Heart right ventricle (tissue), 16 donors: ENCODE data around the gene PLA2G1B. TPM values are rescaled to one million over a fixed set of nuclear protein-coding genes. Genes with fewer than 3 reads are reported as not detected.
A peak's percentile ranks its signal among the peaks of the same experiment; 100 is the strongest.

Source experiments
- ATAC-seq, 8 donors: fragments of 200-7000 bp; cut with Tn5 transposase; one replicate each; pipeline ENCODE4 v1.9.1; 2020; ENCODE audit warnings: mild to moderate bottlenecking in 8 of 8, moderate library complexity in 8 of 8, moderate number of reproducible peaks in 1 of 8
- DNase-seq, 2 donors: peaks; one replicate each; pipeline ENCODE4 v3.0.0-alpha.2; 2020
- H3K27ac ChIP-seq, 10 donors: fragments of 200-600 bp; sonication (generic) in 2 of 10; one replicate each; pipeline versions ENCODE4 v1.5.0 to v1.8.0; 2020 to 2022; ENCODE audit warnings: mild to moderate bottlenecking in 3 of 10
- H3K27me3 ChIP-seq, 7 donors: fragments of 200-600 bp; one replicate each; pipeline ENCODE4 v1.8.0; 2021 to 2022; ENCODE audit warnings: mild to moderate bottlenecking in 2 of 7
- H3K36me3 ChIP-seq, 9 donors: fragments of 200-600 bp; sonication (generic) in 1 of 9; one replicate each; pipeline versions ENCODE4 v1.5.0 to v1.8.0; 2020 to 2022; ENCODE audit warnings: mild to moderate bottlenecking in 2 of 9
- H3K4me1 ChIP-seq, 9 donors: fragments of 200-600 bp; sonication (generic) in 1 of 9; one replicate each; pipeline versions ENCODE4 v1.5.0 to v1.8.0; 2020 to 2022; ENCODE audit warnings: mild to moderate bottlenecking in 4 of 9
- H3K4me3 ChIP-seq, 10 donors: fragments of 200-600 bp; sonication (generic) in 2 of 10; one replicate each; pipeline versions ENCODE4 v1.5.0 to v1.8.0; 2020 to 2022; ENCODE audit warnings: mild to moderate bottlenecking in 7 of 10, moderate library complexity in 2 of 10
- H3K9me3 ChIP-seq, 11 donors: fragments of 200-600 bp in 10 of 11; sonication (generic) in 2 of 11; one replicate each; pipeline versions ENCODE4 v1.5.0 to v1.8.0; 2013 to 2022; ENCODE audit warnings: mild to moderate bottlenecking in 2 of 11, control low read depth in 1 of 11, moderate library complexity in 1 of 11
- CTCF ChIP-seq, 9 donors: fragments of 200-600 bp; sonication (generic) in 2 of 9; IDR thresholded peaks; one replicate each; pipeline versions ENCODE4 v1.5.0 to v1.8.0; 2021 to 2022; ENCODE audit warnings: antibody characterized with exemption in 9 of 9, mild to moderate bottlenecking in 5 of 9, moderate library complexity in 1 of 9
- WGBS, 2 donors: extraction: QIAGEN DNeasy Blood & Tissue Kit; methylation state at CpG; one replicate each; pipeline ENCODE4 v1.1.7; 2013; ENCODE audit warnings: inconsistent platforms in 1 of 2; 5-methylcytosine and 5-hydroxymethylcytosine counted together
- intact Hi-C, 10 donors: fragments of 100-400 bp; cut with DNase I; formaldehyde crosslinking; loops; one replicate each; pipeline versions ENCODE4 v1.11.1 to v1.14.2; 2022
- polyA plus RNA-seq, 2 donors: library from polyadenylated mRNA; stranded (reverse); fragments of 200-250 nt; gene quantifications; one replicate each; pipeline ENCODE4 v1.2.3, GENCODE V29; 2013
- total RNA-seq, 10 donors: library from RNA; stranded (reverse); fragmentation: NEBNext Ultra II Directional in 3 of 10; extraction: Animal tissue kit (Norgen Biotek cat#: 25700) in 3 of 10; gene quantifications; one replicate each; pipeline versions ENCODE4 v1.2.1 to v1.2.4, GENCODE V29; 2021 to 2023
- donor health status: Arrhythmogenic right ventricular cardiomyopathy.
- donor health status: ischemic (EF 13 %, LVEDD 7.1; RV severe dilation, severe dysfunction).
- donor health status: healthy with polysubstance abuse.
- donor health status: DM: no; HTN: yes; CAD: no.
- donor health status: DM: no; HTN: no; CAD: no.
- donor health status: ischemic (EF 25% LVEDD 6.9; RV normal size, moderate dysfunction).
- donor health status: ischemic (EF 25% LVEDD 5.7; RV mildly dilated, moderate dysfunction).
- donor health status: healthy.
- donor health status: DM: yes; HTN: yes; CAD: no.
- donor health status: Ischemic cardiomyopathy.
- donor health status: ischemic (EF 35%, LVEDD 5.7; RV mildly dilated, moderate dysfunction).
- donor health status: nonischemic (EF 11% LVEDD 7.7; RV severe dilation, severe dysfunction).
- donor health status: DM: yes; HTN: yes; CAD: no.
- donor health status: PGD.
- donor health status: ischemic (EF 29% LVEDD 5.4; RV normal size, mild dysfunction).
- donor health status: nonischemic (EF 23%, LVEDD 6.1; RV moderate dilation, normal function).

PLA2G1B gene
- total and polyA plus RNA-seq, 12 donors = 0.22 to 1.8 (median 0.86) TPM; not detected in 4

- DNase-seq = no peak
- Histone ChIP-seq H3K36me3 (no peaks in the 10 kb centered on the region), H3K4me1 (peaks cover 0 to 28% (median 8%) of the 10 kb centered on the region in 9 donors), H3K9me3 (no peaks in the 10 kb centered on the region), H3K4me3 (peak overlapping the region; percentile 11 to 67 (median 61)), H3K27me3 (no peaks in the 10 kb centered on the region), H3K27ac (peak overlapping the region; percentile 91 to 100 (median 98))
- TF ChIP-seq CTCF (IDR thresholded peaks at IDR 0.05) = no peak
- peak in 6 of 8 donors; percentile 1 to 12 (median 2) for ATAC-seq
- WGBS, 2 donors = 0 to 1% methylated on average over 17 of the region's 17 CpGs
- intact Hi-C loops = loop anchor here in 1 of 10 donors (10.0 kb wide), 1 partner anchor 178 kb away; the partner anchor contains the start of gene RAB35
Measured at GRCh38 chr12:120292411-120292660, 35.2 kb downstream of the PLA2G1B start.

DNA sequence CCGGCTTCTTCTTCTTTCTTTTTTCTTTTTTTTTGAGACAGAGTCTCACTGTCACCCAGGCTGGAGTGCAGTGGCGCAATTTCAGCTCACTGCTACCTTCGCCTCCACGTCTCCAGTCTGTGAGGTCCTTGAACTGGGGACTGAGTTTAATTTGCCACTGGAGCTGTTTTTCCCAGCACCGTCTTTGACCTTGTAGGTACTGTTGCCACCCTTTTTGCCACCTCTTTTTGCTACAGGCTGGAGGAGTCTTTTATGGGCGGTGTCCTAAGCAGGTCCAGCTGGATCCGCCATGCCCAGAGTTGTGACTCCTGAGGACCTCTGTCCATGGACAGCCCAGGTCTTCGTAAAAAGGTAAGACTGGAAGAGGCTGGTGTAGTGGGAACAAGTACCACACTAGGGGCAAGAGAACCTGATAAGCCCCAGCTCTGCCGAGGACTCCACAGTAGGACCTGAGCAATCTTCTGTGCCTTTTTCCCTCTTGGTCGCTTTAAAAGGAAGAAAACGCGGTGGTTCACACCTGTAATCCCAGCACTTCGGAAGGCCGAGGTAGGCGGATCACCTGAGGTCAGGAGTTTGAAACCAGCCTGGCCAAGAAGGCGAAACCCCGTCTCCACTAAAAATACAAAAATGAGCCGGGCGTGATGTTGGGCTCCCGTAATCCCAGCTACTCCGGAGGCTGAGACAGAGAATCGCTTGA, 36.8 kb downstream of the PLA2G1B start:
- DNase-seq = no peak
- no peak for TF ChIP-seq CTCF (IDR thresholded peaks at IDR 0.05)
- ATAC-seq = peak in 1 of 8 donors; percentile 9
- 24 to 25% methylated on average over 22 of the region's 22 CpGs for WGBS, 2 donors
- Histone ChIP-seq H3K27me3 (no peaks in the 10 kb centered on the region), H3K4me3 (peak overlapping the region in 9 of 10 donors; percentile 23 to 67 (median 60)), H3K4me1 (peaks cover 0 to 28% (median 8%) of the 10 kb centered on the region in 9 donors), H3K36me3 (no peaks in the 10 kb centered on the region), H3K9me3 (no peaks in the 10 kb centered on the region), H3K27ac (peak overlapping the region; percentile 91 to 100 (median 98))
- intact Hi-C loops = loop anchor here in 1 of 10 donors (1.0 to 10.0 kb wide), 2 partner anchors 62 to 176 kb away; partner anchors contain the start of gene RAB35

DNA sequence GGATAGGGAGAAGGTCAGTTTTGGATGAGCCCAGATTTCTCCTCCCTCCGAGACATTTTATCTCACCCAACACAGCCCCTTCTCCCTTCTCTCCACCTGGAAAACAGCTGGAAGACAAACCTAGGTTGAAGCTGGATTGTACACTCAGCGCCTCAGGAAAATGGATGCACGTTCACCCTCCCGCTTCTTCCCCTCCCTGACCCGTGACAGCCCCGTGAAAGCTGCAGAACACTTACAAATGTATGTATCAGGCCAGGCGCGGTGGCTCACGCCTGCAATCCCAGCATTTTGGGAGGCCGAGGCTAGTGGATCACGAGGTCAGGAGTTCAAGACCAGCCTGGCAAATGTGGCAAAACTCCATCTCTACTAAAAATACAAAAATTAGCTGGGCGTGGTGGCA, 40.1 kb downstream of the PLA2G1B start:
- no peak for TF ChIP-seq CTCF (IDR thresholded peaks at IDR 0.05)
- Histone ChIP-seq H3K4me1 (peaks cover 0 to 19% (median 8%) of the 10 kb centered on the region in 9 donors), H3K4me3 (no peak overlapping the region), H3K36me3 (no peaks in the 10 kb centered on the region), H3K9me3 (no peaks in the 10 kb centered on the region), H3K27ac (no peak overlapping the region), H3K27me3 (no peaks in the 10 kb centered on the region)
- ATAC-seq = no peak
- 75 to 86% methylated on average over 12 of the region's 12 CpGs for WGBS, 2 donors
- DNase-seq = no peak
- intact Hi-C loops = no loop called here

- DNase-seq (no peak), ATAC-seq (no peak)
- intact Hi-C loops = no loop called here
- H3K27ac ChIP-seq = no peak overlapping the region
- H3K9me3 ChIP-seq = no peaks in the 10 kb centered on the region
- no peak overlapping the region for H3K4me3 ChIP-seq
- TF ChIP-seq CTCF (IDR thresholded peaks at IDR 0.05) = no peak
- WGBS, 2 donors = 63 to 65% methylated on average over 7 of the region's 7 CpGs
- H3K36me3 ChIP-seq = no peaks in the 10 kb centered on the region
- H3K4me1 ChIP-seq = peaks cover 0 to 16% (median 8%) of the 10 kb centered on the region in 9 donors
- H3K27me3 ChIP-seq = no peaks in the 10 kb centered on the region
Measured at GRCh38 chr12:120286768-120287490, 40.6 kb downstream of the PLA2G1B start.
